Sigmoid colon (tissue), 4 donors: Measurements from ENCODE around the gene EXOSC10.

ENCODE experiments used
- CTCF ChIP-seq, 4 experiments: fragments of 450-650 bp in 3 of 4; fragments of 200-600 bp in 1 of 4; IDR thresholded peaks; one replicate each; pipeline ENCODE4 v1.5.1; 2016 to 2019; ENCODE audit warnings: antibody characterized with exemption in 4 of 4, mild to moderate bottlenecking in 3 of 4, moderate library complexity in 2 of 4
- POLR2AphosphoS5 ChIP-seq, 4 donors: sonication (generic); formaldehyde crosslinking; IDR thresholded peaks; one replicate each; pipeline ENCODE4 v1.6.1; 2017; ENCODE audit warnings: antibody characterized with exemption in 4 of 4

- TF ChIP-seq CTCF (IDR thresholded peaks at IDR 0.05) (no peak), POLR2AphosphoS5 (IDR thresholded peaks at IDR 0.05) (no peak)
These were observed 55.4 kb downstream of the EXOSC10 start for GRCh38 chr1:11044086-11044848.
